Hepatocyte (in vitro differentiated cells): Measurements from ENCODE around the gene CCDC86. TPM values are rescaled to one million over a fixed set of nuclear protein-coding genes. Genes with fewer than 3 reads are reported as not detected.

Experiments used
- DNase-seq: peaks from one replicate; pipeline ENCODE4 v3.0.0-alpha.2; 2016; ENCODE audit warnings: low spot score
- H2AFZ ChIP-seq: fragments of 200-600 bp; sonication (generic); 2 replicates; pipeline ENCODE4 v1.6.0; 2016; ENCODE audit warnings: antibody characterized with exemption, mild to moderate bottlenecking
- H3K27ac ChIP-seq: fragments of 200-600 bp; sonication (generic); 2 replicates; pipeline ENCODE4 v1.5.1; 2016; ENCODE audit warnings: mild to moderate bottlenecking
- H3K27me3 ChIP-seq: fragments of 200-600 bp; sonication (generic); 2 replicates; pipeline ENCODE4 v1.6.1; 2016
- H3K36me3 ChIP-seq: fragments of 200-600 bp; sonication (generic); replicated peaks from 2 replicates; pipeline ENCODE4 v1.5.1; 2016; ENCODE audit warnings: low read depth; ENCODE audit not compliant: insufficient read depth
- H3K4me1 ChIP-seq: fragments of 200-600 bp; sonication (generic); 2 replicates; pipeline ENCODE4 v1.5.1; 2016; ENCODE audit warnings: mild to moderate bottlenecking, moderate library complexity; ENCODE audit not compliant: insufficient read depth
- H3K4me2 ChIP-seq: fragments of 200-600 bp; sonication (generic); 2 replicates; pipeline ENCODE4 v1.6.0; 2016
- H3K4me3 ChIP-seq: fragments of 200-600 bp; sonication (generic); 2 replicates; pipeline ENCODE4 v1.5.1; 2016; ENCODE audit warnings: mild to moderate bottlenecking
- H3K79me2 ChIP-seq: fragments of 200-600 bp; sonication (generic); 2 replicates; pipeline ENCODE4 v1.6.0; 2017; ENCODE audit warnings: mild to moderate bottlenecking
- H3K9me2 ChIP-seq: fragments of 200-600 bp; sonication (generic); replicated peaks from 2 replicates; pipeline ENCODE4 v1.6.0; 2017; ENCODE audit warnings: mild to moderate bottlenecking; ENCODE audit not compliant: insufficient read depth
- H3K9me3 ChIP-seq: fragments of 200-600 bp; sonication (generic); 2 replicates; pipeline ENCODE4 v1.5.1; 2016; ENCODE audit warnings: low read depth, mild to moderate bottlenecking
- H4K20me1 ChIP-seq: fragments of 200-600 bp; sonication (generic); 2 replicates; pipeline ENCODE4 v1.6.0; 2016; ENCODE audit warnings: mild to moderate bottlenecking; ENCODE audit not compliant: insufficient read depth, poor library complexity, severe bottlenecking
- EZH2 ChIP-seq: fragments of 200-600 bp; sonication (generic); IDR thresholded peaks from 2 replicates; pipeline ENCODE4 v1.6.1; 2016; ENCODE audit warnings: antibody characterized with exemption, mild to moderate bottlenecking, borderline replicate concordance
- EZH2phosphoT487 ChIP-seq: fragments of 200-600 bp; sonication (generic); IDR thresholded peaks from one replicate; pipeline ENCODE4 v1.6.1; 2018; ENCODE audit warnings: antibody characterized with exemption, mild to moderate bottlenecking, low read depth, moderate library complexity; ENCODE audit not compliant: unreplicated experiment, severe bottlenecking
- WGBS: methylation state at CpG from one replicate; pipeline ENCODE4 v1.1.6; 2016; ENCODE audit warnings: low lambda C conversion rate; ENCODE audit errors: missing lambda C conversion rate; 5-methylcytosine and 5-hydroxymethylcytosine counted together
- polyA plus RNA-seq: library from polyadenylated mRNA; unstranded; fragments of >200 nt; fragmentation: Nextera tagmentation; extraction: Ambion mirVana; gene quantifications from 2 replicates; pipeline ENCODE4 v1.2.1, GENCODE V29; 2016
- total RNA-seq: library from RNA; depleted of rRNA; stranded (reverse); fragments of >200 nt; gene quantifications from 2 replicates; pipeline ENCODE4 v1.2.3, GENCODE V29; 2014
- TF ChIP-seq, protein P1 (sequence below): fragments of 200-600 bp; sonication (generic); IDR thresholded peaks from 2 replicates; pipeline ENCODE4 v1.5.1; 2016; ENCODE audit warnings: antibody characterized with exemption, mild to moderate bottlenecking; ENCODE audit not compliant: poor library complexity

The CCDC86 gene
- total and polyA plus RNA-seq, 2 experiments from 2014 or later = 9.1 to 25.3 TPM

GRCh38 chr11:60835534-60835846, 6.4 kb upstream of the CCDC86 start:
- Histone ChIP-seq H2AFZ (no peak overlapping the region), H3K9me2 (no peaks in the 10 kb centered on the region), H3K79me2 (no peaks in the 10 kb centered on the region), H3K4me3 (no peak overlapping the region), H3K9me3 (no peaks in the 10 kb centered on the region), H3K27me3 (peaks cover 6% of the 10 kb centered on the region), H3K27ac (no peak overlapping the region), H3K36me3 (no peaks in the 10 kb centered on the region), H3K4me1 (no peaks in the 10 kb centered on the region), H4K20me1 (no peaks in the 10 kb centered on the region), H3K4me2 (no peak overlapping the region)
- TF ChIP-seq, protein P1, sequence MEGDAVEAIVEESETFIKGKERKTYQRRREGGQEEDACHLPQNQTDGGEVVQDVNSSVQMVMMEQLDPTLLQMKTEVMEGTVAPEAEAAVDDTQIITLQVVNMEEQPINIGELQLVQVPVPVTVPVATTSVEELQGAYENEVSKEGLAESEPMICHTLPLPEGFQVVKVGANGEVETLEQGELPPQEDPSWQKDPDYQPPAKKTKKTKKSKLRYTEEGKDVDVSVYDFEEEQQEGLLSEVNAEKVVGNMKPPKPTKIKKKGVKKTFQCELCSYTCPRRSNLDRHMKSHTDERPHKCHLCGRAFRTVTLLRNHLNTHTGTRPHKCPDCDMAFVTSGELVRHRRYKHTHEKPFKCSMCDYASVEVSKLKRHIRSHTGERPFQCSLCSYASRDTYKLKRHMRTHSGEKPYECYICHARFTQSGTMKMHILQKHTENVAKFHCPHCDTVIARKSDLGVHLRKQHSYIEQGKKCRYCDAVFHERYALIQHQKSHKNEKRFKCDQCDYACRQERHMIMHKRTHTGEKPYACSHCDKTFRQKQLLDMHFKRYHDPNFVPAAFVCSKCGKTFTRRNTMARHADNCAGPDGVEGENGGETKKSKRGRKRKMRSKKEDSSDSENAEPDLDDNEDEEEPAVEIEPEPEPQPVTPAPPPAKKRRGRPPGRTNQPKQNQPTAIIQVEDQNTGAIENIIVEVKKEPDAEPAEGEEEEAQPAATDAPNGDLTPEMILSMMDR = no peak
- TF ChIP-seq EZH2phosphoT487 = no peak
- TF ChIP-seq EZH2 = no peak
- WGBS = 97% methylated on average over 3 of the region's 3 CpGs
- DNase-seq = no peak

DNA sequence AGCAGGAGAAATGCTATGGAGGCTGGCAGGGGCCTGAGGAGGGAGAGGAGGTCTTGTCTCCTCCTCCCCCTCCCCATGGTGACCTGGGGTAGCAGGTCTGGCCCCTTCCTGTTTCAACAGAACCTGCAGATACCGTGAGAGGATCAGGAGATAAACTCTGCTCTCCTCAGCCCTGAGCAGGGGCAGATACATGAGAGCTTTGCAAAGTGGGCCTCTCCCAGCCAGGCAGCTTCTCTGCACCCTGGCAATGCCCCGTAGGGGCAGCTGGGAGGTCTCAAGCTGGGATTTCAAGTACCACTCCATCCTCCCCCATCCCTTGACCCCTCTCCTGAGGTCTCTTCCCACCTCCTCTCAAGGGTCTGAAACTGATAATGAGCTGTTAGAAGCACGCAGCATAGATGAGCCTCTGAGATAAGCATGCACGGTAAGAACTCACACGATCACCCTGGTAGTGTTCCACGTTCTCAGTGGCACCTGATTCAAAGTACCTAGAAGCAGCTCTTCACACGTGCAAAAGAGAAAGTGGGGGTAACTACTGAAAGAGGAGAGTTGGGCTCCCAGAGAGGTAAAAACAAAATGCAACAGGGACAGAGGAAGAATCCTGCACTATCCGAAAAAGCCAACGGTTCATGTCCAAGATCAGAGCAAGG, 4.9 kb upstream of the CCDC86 start:
- TF ChIP-seq, protein P1 = no peak
- TF ChIP-seq EZH2 = no peak
- peaks cover 6% of the 10 kb centered on the region for H3K27me3 ChIP-seq
- no peak overlapping the region for H3K27ac ChIP-seq
- no peaks in the 10 kb centered on the region for H3K36me3 ChIP-seq
- H3K9me2 ChIP-seq = no peaks in the 10 kb centered on the region
- H2AFZ ChIP-seq = no peak overlapping the region
- WGBS = 40% methylated on average over 9 of the region's 9 CpGs
- H4K20me1 ChIP-seq = no peaks in the 10 kb centered on the region
- H3K79me2 ChIP-seq = peaks cover under 1% of the 10 kb centered on the region
- peaks cover 4% of the 10 kb centered on the region for H3K4me1 ChIP-seq
- no peak overlapping the region for H3K4me2 ChIP-seq
- no peak for DNase-seq
- H3K9me3 ChIP-seq = no peaks in the 10 kb centered on the region
- H3K4me3 ChIP-seq = no peak overlapping the region

DNA sequence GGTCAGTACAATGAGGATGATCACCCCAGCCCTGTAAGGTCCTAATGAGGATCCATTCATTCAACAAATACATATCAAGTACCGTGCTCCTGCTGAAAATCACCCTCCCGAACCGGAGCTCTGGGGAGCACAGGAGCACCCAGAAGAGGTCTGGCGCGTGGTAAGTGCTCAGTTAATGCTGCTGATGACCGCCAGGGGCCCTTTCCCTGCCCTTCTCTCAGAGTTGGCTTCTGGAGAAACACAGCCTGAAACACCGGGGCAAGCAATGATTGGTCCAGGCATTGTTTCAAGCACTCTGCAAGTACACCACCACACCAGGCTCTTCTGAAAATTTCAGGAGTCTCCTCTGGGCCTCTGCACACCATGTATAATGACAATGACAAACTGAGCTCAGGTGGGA, 3.8 kb upstream of the CCDC86 start:
- peaks cover 11% of the 10 kb centered on the region for H3K79me2 ChIP-seq
- 65% methylated on average over 7 of the region's 7 CpGs for WGBS
- H3K4me3 ChIP-seq = no peak overlapping the region

More for the DNA sequence above, 3.8 kb upstream of the CCDC86 start:
- Histone ChIP-seq H3K27ac (no peak overlapping the region), H3K27me3 (no peaks in the 10 kb centered on the region), H3K36me3 (no peaks in the 10 kb centered on the region), H3K9me2 (no peaks in the 10 kb centered on the region), H3K9me3 (no peaks in the 10 kb centered on the region), H4K20me1 (no peaks in the 10 kb centered on the region), H3K4me1 (peaks cover 4% of the 10 kb centered on the region), H3K4me2 (no peak overlapping the region), H2AFZ (no peak overlapping the region)
- no peak for DNase-seq
- no peak for TF ChIP-seq EZH2phosphoT487
- no peak for TF ChIP-seq EZH2
- TF ChIP-seq, protein P1 = no peak
